Measurements from ENCODE around the gene TNPO1. TPM values are rescaled to one million over a fixed set of nuclear protein-coding genes. Genes with fewer than 3 reads are reported as not detected.

Gene TNPO1
- total and polyA plus RNA-seq, 8 donors = 7.5 to 531 (median 94.8) TPM

GRCh38 chr5:72888595-72888994 lies 72.1 kb downstream of the TNPO1 start:
- no peak for DNase-seq
- Histone ChIP-seq H3K27ac (no peak overlapping the region), H3K9me3 (no peaks in the 10 kb centered on the region), H3K4me3 (no peak overlapping the region), H3K4me1 (peaks cover 0 to 6% (median 0%) of the 10 kb centered on the region in 4 donors), H3K36me3 (peaks cover 62 to 100% (median 99%) of the 10 kb centered on the region in 4 donors), H3K27me3 (no peaks in the 10 kb centered on the region)
- WGBS, 5 donors = 65 to 79% (median 72%) methylated on average over 2 of the region's 2 CpGs
- intact Hi-C loops (cut with DNase I; ENCODE audit: low total_unique reads) = no loop called here
- TF ChIP-seq EP300 (IDR thresholded peaks at IDR 0.05) (no peak), POLR2A (IDR thresholded peaks at IDR 0.05) (no peak), CTCF (IDR thresholded peaks at IDR 0.05) (no peak), POLR2AphosphoS5 (IDR thresholded peaks at IDR 0.05) (no peak)

- TF ChIP-seq POLR2AphosphoS5 (IDR thresholded peaks at IDR 0.05) = no peak
- TF ChIP-seq CTCF (IDR thresholded peaks at IDR 0.05) = no peak
- no peak for TF ChIP-seq EP300 (IDR thresholded peaks at IDR 0.05)
- no peak for TF ChIP-seq POLR2A (IDR thresholded peaks at IDR 0.05)
- Histone ChIP-seq H3K9me3 (no peaks in the 10 kb centered on the region), H3K4me3 (no peak overlapping the region), H3K4me1 (no peaks in the 10 kb centered on the region), H3K27me3 (no peaks in the 10 kb centered on the region), H3K36me3 (peaks cover 61 to 100% (median 99%) of the 10 kb centered on the region in 4 donors), H3K27ac (no peak overlapping the region)
- WGBS, 5 donors = 92 to 99% (median 97%) methylated on average over 5 of the region's 5 CpGs
- no peak for DNase-seq
- intact Hi-C loops (cut with DNase I; ENCODE audit: low total_unique reads) = no loop called here
Observed at GRCh38 chr5:72889324-72889723, 72.9 kb downstream of the TNPO1 start.

GRCh38 chr5:72892846-72893245 lies 76.4 kb downstream of the TNPO1 start:
- Histone ChIP-seq H3K4me3 (no peak overlapping the region), H3K4me1 (no peaks in the 10 kb centered on the region), H3K36me3 (peaks cover 43 to 100% (median 100%) of the 10 kb centered on the region in 4 donors), H3K27ac (no peak overlapping the region), H3K27me3 (no peaks in the 10 kb centered on the region), H3K9me3 (no peaks in the 10 kb centered on the region)
- 72 to 84% (median 80%) methylated on average over 4 of the region's 4 CpGs for WGBS, 5 donors
- no peak for DNase-seq
- intact Hi-C loops (cut with DNase I; ENCODE audit: low total_unique reads) = no loop called here
- TF ChIP-seq POLR2AphosphoS5 (IDR thresholded peaks at IDR 0.05) (no peak), CTCF (IDR thresholded peaks at IDR 0.05) (no peak), POLR2A (IDR thresholded peaks at IDR 0.05) (no peak), EP300 (IDR thresholded peaks at IDR 0.05) (no peak)

- intact Hi-C loops (cut with DNase I; ENCODE audit: low total_unique reads) = no loop called here
- no peaks in the 10 kb centered on the region for H3K27me3 ChIP-seq
- no peak overlapping the region for H3K4me3 ChIP-seq
- H3K27ac ChIP-seq = no peak overlapping the region
- H3K36me3 ChIP-seq = peaks cover 37 to 100% (median 96%) of the 10 kb centered on the region in 4 donors
- H3K4me1 ChIP-seq = no peaks in the 10 kb centered on the region
- no peak for TF ChIP-seq POLR2A (IDR thresholded peaks at IDR 0.05)
- TF ChIP-seq POLR2AphosphoS5 (IDR thresholded peaks at IDR 0.05) = no peak
- TF ChIP-seq CTCF (IDR thresholded peaks at IDR 0.05) = no peak
- TF ChIP-seq EP300 (IDR thresholded peaks at IDR 0.05) = no peak
- DNase-seq = no peak
- WGBS, 5 donors = 63 to 72% (median 66%) methylated on average over 2 of the region's 2 CpGs
- H3K9me3 ChIP-seq = no peaks in the 10 kb centered on the region
Observed at GRCh38 chr5:72895758-72896157, 79.3 kb downstream of the TNPO1 start.
